PFSK-1 (cell line): ENCODE measurements around the gene SRRM5.

Source experiments
- FOXP2 ChIP-seq: optimal IDR thresholded peaks from 2 replicates; pipeline ENCODE3; 2011; ENCODE audit warnings: borderline replicate concordance, control low read depth, inconsistent platforms; ENCODE audit not compliant: insufficient read depth; ENCODE audit errors: extremely low read length, extremely low read depth
- POLR2AphosphoS5 ChIP-seq: IDR thresholded peaks from 2 replicates; pipeline ENCODE4 v1.6.1; 2012; ENCODE audit warnings: low read depth, mild to moderate bottlenecking, control low read depth, low read length, moderate library complexity
- REST ChIP-seq, 2 experiments: IDR thresholded peaks; 2 replicates each; pipeline versions ENCODE4 v1.6.1 to v1.8.0; 2011 to 2012; ENCODE audit warnings: low read depth in 2 of 2, low read length in 2 of 2, control low read depth in 1 of 2, inconsistent platforms in 1 of 2, mild to moderate bottlenecking in 1 of 2, moderate library complexity in 1 of 2; ENCODE audit not compliant: insufficient read depth in 1 of 2
- SIN3A ChIP-seq: IDR thresholded peaks from 2 replicates; pipeline ENCODE4 v1.6.1; 2012; ENCODE audit warnings: mild to moderate bottlenecking, low read length, moderate library complexity, borderline replicate concordance; ENCODE audit not compliant: insufficient read depth

- no peak for TF ChIP-seq SIN3A
- TF ChIP-seq REST (IDR thresholded peaks at IDR 0.05; ENCODE audit: insufficient read depth in 1 of 2, low read depth in 2 of 2, low read length in 2 of 2), result no peak
- TF ChIP-seq POLR2AphosphoS5, result no peak
- no peak for TF ChIP-seq FOXP2
These were observed 7.0 kb downstream of the SRRM5 start for GRCh38 chr19:43618921-43619261.
